GM12891 (cell line): Measurements from ENCODE around the gene PRADC1.

ENCODE experiments used
- POLR2A ChIP-seq: IDR thresholded peaks from 2 replicates; pipeline ENCODE4 v1.6.1; 2011; ENCODE audit warnings: low read depth, low read length, control low read depth
- POLR2AphosphoS5 ChIP-seq: IDR thresholded peaks from 2 replicates; pipeline ENCODE4 v1.6.1; 2011; ENCODE audit warnings: low read depth, low read length, control low read depth
- SPI1 ChIP-seq: IDR thresholded peaks from 2 replicates; pipeline ENCODE4 v1.6.1; 2011; ENCODE audit warnings: low read depth, low read length, control low read depth
- TAF1 ChIP-seq: IDR thresholded peaks from 2 replicates; pipeline ENCODE4 v1.6.1; 2011; ENCODE audit warnings: low read depth, low read length, control low read depth

GRCh38 chr2:73258186-73258912 lies 25.3 kb upstream of the PRADC1 start:
- TF ChIP-seq SPI1 (no peak), POLR2AphosphoS5 (no peak), POLR2A (no peak), TAF1 (no peak)
